Common myeloid progenitor, CD34-positive (primary cell): Measurements from ENCODE around the gene TRAPPC2B.

Source experiments
- CTCF ChIA-PET: fragments of 350-600 bp; sonication (Branson Sonifier 250); formaldehyde crosslinking; loops from one replicate; lab custom pipeline; 2021; ENCODE audit warnings: antibody characterized with exemption; lab: Charles Lee
- POLR2A ChIA-PET: fragments of 350-600 bp; sonication (Branson Sonifier 250); formaldehyde crosslinking; loops from one replicate; lab custom pipeline; 2021; ENCODE audit warnings: antibody characterized with exemption; lab: Charles Lee
- DNase-seq, 3 donors: peaks; one replicate each; pipeline versions ENCODE4 v3.0.0 to v3.0.0-alpha.2; 2013
- H3K27ac ChIP-seq, 2 experiments: 1 replicate in 1 of 2; 2 replicates in 1 of 2; pipeline ENCODE4 v1.7.0; 2013; ENCODE audit warnings: inconsistent platforms in 2 of 2, low read length in 2 of 2, mild to moderate bottlenecking in 2 of 2, low read depth in 1 of 2, moderate library complexity in 1 of 2; ENCODE audit not compliant: severe bottlenecking in 2 of 2, insufficient read depth in 1 of 2, poor library complexity in 1 of 2
- H3K27me3 ChIP-seq, 5 experiments: replicated peaks in 2 of 5; 1 replicate in 3 of 5; 2 replicates in 2 of 5; pipeline versions ENCODE4 v1.6.1 to v1.7.0; 2013; ENCODE audit warnings: low read length in 4 of 5, mild to moderate bottlenecking in 2 of 5, moderate library complexity in 2 of 5, inconsistent platforms in 1 of 5; ENCODE audit not compliant: insufficient read depth in 5 of 5, control insufficient read depth in 4 of 5
- H3K36me3 ChIP-seq, 4 experiments: 1 replicate in 2 of 4; 2 replicates in 2 of 4; pipeline versions ENCODE4 v1.6.1 to v1.7.0; 2013; ENCODE audit warnings: low read length in 3 of 4, control low read depth in 1 of 4, mild to moderate bottlenecking in 1 of 4; ENCODE audit not compliant: control insufficient read depth in 4 of 4, insufficient read depth in 4 of 4
- H3K4me1 ChIP-seq, 4 experiments: 1 replicate in 3 of 4; 2 replicates in 1 of 4; pipeline versions ENCODE4 v1.6.1 to v1.7.1; 2013; ENCODE audit warnings: low read length in 3 of 4, mild to moderate bottlenecking in 3 of 4, control low read depth in 1 of 4, inconsistent platforms in 1 of 4, moderate library complexity in 1 of 4; ENCODE audit not compliant: control insufficient read depth in 4 of 4, insufficient read depth in 4 of 4; ENCODE audit errors: control extremely low read depth in 1 of 4
- H3K4me3 ChIP-seq, 7 experiments: 1 replicate in 4 of 7; 2 replicates in 3 of 7; pipeline versions ENCODE4 v1.5.1 to v1.7.0; 2013; ENCODE audit warnings: mild to moderate bottlenecking in 7 of 7, low read length in 6 of 7, moderate library complexity in 6 of 7, inconsistent platforms in 2 of 7, low read depth in 2 of 7, control low read depth in 1 of 7; ENCODE audit not compliant: insufficient read depth in 4 of 7, control insufficient read depth in 1 of 7; ENCODE audit errors: extremely low read depth in 1 of 7
- H3K9me3 ChIP-seq, 5 experiments: 1 replicate in 4 of 5; 2 replicates in 1 of 5; pipeline versions ENCODE4 v1.6.1 to v1.7.1; 2013; ENCODE audit warnings: low read length in 4 of 5, mild to moderate bottlenecking in 2 of 5, inconsistent platforms in 1 of 5, low read depth in 1 of 5, moderate library complexity in 1 of 5; ENCODE audit not compliant: control insufficient read depth in 4 of 5, insufficient read depth in 2 of 5; ENCODE audit errors: control extremely low read depth in 1 of 5
- WGBS: methylation state at CpG from one replicate; pipeline ENCODE4 v1.1.5; 2013; ENCODE audit not compliant: insufficient coverage; 5-methylcytosine and 5-hydroxymethylcytosine counted together

Gene TRAPPC2B

GRCh38 chr19:57406516-57407123, 43.3 kb downstream of the TRAPPC2B start:
- Histone ChIP-seq H3K27me3 (no peaks in the 10 kb centered on the region), H3K27ac (no peak overlapping the region), H3K4me1 (peaks cover 4 to 8% (median 5%) of the 10 kb centered on the region in 4 experiments), H3K9me3 (peaks cover 0 to 13% (median 3%) of the 10 kb centered on the region in 5 experiments), H3K4me3 (no peak overlapping the region), H3K36me3 (peaks cover 0 to 13% (median 1%) of the 10 kb centered on the region in 4 experiments)
- peak; percentile 75 to 87 (median 86) for DNase-seq
- ChIA-PET POLR2A (no interaction called here), CTCF (interaction anchor here (0.5 to 2.1 kb wide), 8 partner anchors 9 to 1061 kb away, joined by 3 to 8 read pairs (median 3); partner anchors contain the start of genes ZNF551 and ZNF749)
- 17% methylated on average over 7 of the region's 8 CpGs for WGBS

GRCh38 chr19:57410877-57411671, 47.7 kb downstream of the TRAPPC2B start, which contains the start of gene ZNF17:
Gene ZNF17, plus strand, starts transcription at chr19:57411161. Its CDS starts 2,455 bp downstream, at chr19:57413616.
- CTCF ChIA-PET, result no interaction called here

More at GRCh38 chr19:57410877-57411671, 47.7 kb downstream of the TRAPPC2B start, which contains the start of gene ZNF17:
- Histone ChIP-seq H3K27ac (peak within 1 kb of the TSS; percentile 35 to 84), H3K36me3 (peaks cover 8 to 26% (median 22%) of the 10 kb centered on the region in 4 experiments), H3K9me3 (peaks cover 0 to 14% (median 0%) of the 10 kb centered on the region in 5 experiments), H3K4me1 (peaks cover 10 to 14% (median 12%) of the 10 kb centered on the region in 4 experiments), H3K27me3 (no peaks in the 10 kb centered on the region), H3K4me3 (peak within 1 kb of the TSS; percentile 88 to 99 (median 95))
- peak; percentile 92 to 97 (median 95) for DNase-seq
- WGBS, result 0% methylated on average over 44 of the region's 55 CpGs
- POLR2A ChIA-PET, result interaction anchor here (0.8 kb wide), 1 partner anchor 389 kb away, joined by 3 read pairs; no protein-coding TSS in a partner anchor
